ENCODE data around the gene SNRNP27. TPM values are rescaled to one million over a fixed set of nuclear protein-coding genes. Genes with fewer than 3 reads are reported as not detected.

Gene SNRNP27
- total RNA-seq, 4 donors from 2014 or later, result 30.6 to 46.9 (median 37.5) TPM

DNA sequence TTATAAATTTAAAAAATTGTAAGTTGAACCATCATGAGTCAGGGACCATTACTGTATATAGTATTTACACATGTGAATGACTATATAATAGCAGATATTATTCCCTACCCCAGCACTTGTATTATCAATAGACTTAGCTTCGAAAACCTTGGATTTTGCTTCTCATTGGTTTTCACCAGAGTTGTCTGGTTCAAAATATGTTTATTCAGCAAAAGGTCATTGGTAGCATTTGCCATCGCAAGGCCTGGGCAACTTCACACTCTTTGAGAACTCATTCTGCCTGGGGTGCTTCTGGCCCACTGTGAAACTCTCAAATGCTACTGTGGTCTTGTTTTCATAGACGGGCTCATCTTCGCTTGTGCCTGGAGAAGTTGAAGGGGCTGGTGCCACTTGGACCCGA, 41.3 kb downstream of the SNRNP27 start:
- no peak for TF ChIP-seq CTCF (IDR thresholded peaks at IDR 0.05)
- TF ChIP-seq POLR2A (IDR thresholded peaks at IDR 0.05), result no peak
- Histone ChIP-seq H3K36me3 (peaks cover 18 to 75% (median 21%) of the 10 kb centered on the region in 3 donors), H3K9me3 (no peaks in the 10 kb centered on the region), H3K4me1 (peaks cover 0 to 26% (median 10%) of the 10 kb centered on the region in 3 donors), H3K27ac (no peak overlapping the region), H3K4me3 (no peak overlapping the region), H3K27me3 (no peaks in the 10 kb centered on the region)
- 96 to 100% methylated on average over 3 to 4 of the region's 5 CpGs for WGBS, 2 donors
- intact Hi-C loops (cut with DNase I), result no loop called here
- no peak for DNase-seq

GRCh38 chr2:69936906-69937305, 43.1 kb downstream of the SNRNP27 start:
- H3K4me3 ChIP-seq, result no peak overlapping the region
- H3K36me3 ChIP-seq, result peaks cover 18 to 79% (median 21%) of the 10 kb centered on the region in 3 donors
- 87 to 91% methylated on average over 5 to 11 of the region's 11 CpGs for WGBS, 2 donors
- TF ChIP-seq POLR2A (IDR thresholded peaks at IDR 0.05) (no peak), CTCF (IDR thresholded peaks at IDR 0.05) (no peak)
- intact Hi-C loops (cut with DNase I), result no loop called here
- H3K9me3 ChIP-seq, result no peaks in the 10 kb centered on the region
- peaks cover 0 to 23% (median 10%) of the 10 kb centered on the region in 3 donors for H3K4me1 ChIP-seq
- H3K27me3 ChIP-seq, result no peaks in the 10 kb centered on the region
- no peak overlapping the region for H3K27ac ChIP-seq
- DNase-seq, result no peak

DNA sequence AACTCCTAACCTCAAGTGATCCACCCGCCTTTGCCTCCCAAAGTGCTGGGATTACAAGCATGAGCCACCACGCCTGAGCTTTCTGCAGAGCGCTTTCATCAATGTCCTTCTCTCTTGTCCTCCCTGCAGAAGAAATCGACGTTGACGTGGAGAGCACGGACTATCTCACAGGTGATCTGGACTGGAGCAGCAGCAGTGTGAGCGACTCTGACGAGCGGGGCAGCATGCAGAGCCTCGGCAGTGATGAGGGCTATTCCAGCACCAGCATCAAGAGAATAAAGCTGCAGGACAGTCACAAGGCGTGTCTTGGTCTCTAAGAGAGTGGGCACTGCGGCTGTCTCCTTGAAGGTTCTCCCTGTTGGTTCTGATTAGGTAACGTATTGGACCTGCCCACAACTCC, 44.2 kb downstream of the SNRNP27 start:
- Histone ChIP-seq H3K36me3 (peaks cover 18 to 85% (median 21%) of the 10 kb centered on the region in 3 donors), H3K4me1 (peaks cover 0 to 20% (median 10%) of the 10 kb centered on the region in 3 donors), H3K27ac (no peak overlapping the region), H3K27me3 (no peaks in the 10 kb centered on the region), H3K9me3 (no peaks in the 10 kb centered on the region), H3K4me3 (no peak overlapping the region)
- intact Hi-C loops (cut with DNase I), result no loop called here
- WGBS, 2 donors, result 92 to 98% methylated on average over 5 to 6 of the region's 14 CpGs
- TF ChIP-seq POLR2A (IDR thresholded peaks at IDR 0.05) (no peak), CTCF (IDR thresholded peaks at IDR 0.05) (no peak)
- DNase-seq, result no peak

DNA sequence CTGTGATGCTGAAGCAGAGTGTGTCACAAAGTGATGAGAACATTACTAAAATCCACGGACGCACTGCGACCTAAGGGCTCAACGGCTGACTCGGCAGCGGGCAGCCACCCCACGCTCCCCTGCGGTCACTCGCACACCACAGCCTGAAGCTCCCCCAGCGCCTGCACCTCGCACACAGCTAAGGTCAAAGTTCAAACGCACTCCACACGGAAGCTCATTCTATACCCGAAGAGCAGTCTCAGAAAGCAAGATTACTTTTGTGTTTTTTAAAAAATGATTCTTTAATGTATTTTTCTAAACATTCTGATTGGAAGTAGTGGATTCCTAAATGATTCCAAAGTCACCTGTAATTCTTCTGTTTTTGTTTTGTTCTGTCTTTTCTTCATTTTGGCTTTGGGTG, 46.0 kb downstream of the SNRNP27 start:
- Histone ChIP-seq H3K9me3 (no peaks in the 10 kb centered on the region), H3K27me3 (no peaks in the 10 kb centered on the region), H3K4me3 (no peak overlapping the region), H3K27ac (no peak overlapping the region), H3K4me1 (peaks cover 0 to 8% (median 0%) of the 10 kb centered on the region in 3 donors), H3K36me3 (peaks cover 18 to 93% (median 21%) of the 10 kb centered on the region in 3 donors)
- intact Hi-C loops (cut with DNase I), result no loop called here
- TF ChIP-seq POLR2A (IDR thresholded peaks at IDR 0.05), result no peak
- TF ChIP-seq CTCF (IDR thresholded peaks at IDR 0.05), result no peak
- WGBS, 2 donors, result 78 to 86% methylated on average over 14 of the region's 14 CpGs
- no peak for DNase-seq

GRCh38 chr2:69940691-69941090, 46.9 kb downstream of the SNRNP27 start:
- 88 to 96% methylated on average over 8 of the region's 8 CpGs for WGBS, 2 donors
- Histone ChIP-seq H3K9me3 (no peaks in the 10 kb centered on the region), H3K4me1 (peaks cover 0 to 16% (median 6%) of the 10 kb centered on the region in 3 donors), H3K27ac (no peak overlapping the region), H3K4me3 (no peak overlapping the region), H3K36me3 (peaks cover 14 to 84% (median 17%) of the 10 kb centered on the region in 3 donors), H3K27me3 (no peaks in the 10 kb centered on the region)
- TF ChIP-seq CTCF (IDR thresholded peaks at IDR 0.05) (no peak), POLR2A (IDR thresholded peaks at IDR 0.05) (no peak)
- no peak for DNase-seq
- intact Hi-C loops (cut with DNase I), result no loop called here
